ENCODE data around the gene DPYSL4. TPM values are rescaled to one million over a fixed set of nuclear protein-coding genes. Genes with fewer than 3 reads are reported as not detected.
A peak's percentile ranks its signal among the peaks of the same experiment; 100 is the strongest.

Gene DPYSL4
- total and polyA plus RNA-seq, 3 donors from 2014 or later = 11.7 to 21.0 (median 13.9) TPM

GRCh38 chr10:132248455-132249225 is 61.9 kb downstream of the DPYSL4 start:
- WGBS, 2 donors = 43 to 51% methylated on average over 10 to 33 of the region's 38 CpGs
- no peaks in the 10 kb centered on the region for H3K36me3 ChIP-seq (ENCODE audit: low read depth, missing control alignments)
- H3K4me1 ChIP-seq = no peaks in the 10 kb centered on the region
- H3K27ac ChIP-seq = no peak overlapping the region
- peak; percentile 75 for DNase-seq
- intact Hi-C loops (cut with DNase I; ENCODE audit: low total_unique reads) = no loop called here
- TF ChIP-seq, protein P1, sequence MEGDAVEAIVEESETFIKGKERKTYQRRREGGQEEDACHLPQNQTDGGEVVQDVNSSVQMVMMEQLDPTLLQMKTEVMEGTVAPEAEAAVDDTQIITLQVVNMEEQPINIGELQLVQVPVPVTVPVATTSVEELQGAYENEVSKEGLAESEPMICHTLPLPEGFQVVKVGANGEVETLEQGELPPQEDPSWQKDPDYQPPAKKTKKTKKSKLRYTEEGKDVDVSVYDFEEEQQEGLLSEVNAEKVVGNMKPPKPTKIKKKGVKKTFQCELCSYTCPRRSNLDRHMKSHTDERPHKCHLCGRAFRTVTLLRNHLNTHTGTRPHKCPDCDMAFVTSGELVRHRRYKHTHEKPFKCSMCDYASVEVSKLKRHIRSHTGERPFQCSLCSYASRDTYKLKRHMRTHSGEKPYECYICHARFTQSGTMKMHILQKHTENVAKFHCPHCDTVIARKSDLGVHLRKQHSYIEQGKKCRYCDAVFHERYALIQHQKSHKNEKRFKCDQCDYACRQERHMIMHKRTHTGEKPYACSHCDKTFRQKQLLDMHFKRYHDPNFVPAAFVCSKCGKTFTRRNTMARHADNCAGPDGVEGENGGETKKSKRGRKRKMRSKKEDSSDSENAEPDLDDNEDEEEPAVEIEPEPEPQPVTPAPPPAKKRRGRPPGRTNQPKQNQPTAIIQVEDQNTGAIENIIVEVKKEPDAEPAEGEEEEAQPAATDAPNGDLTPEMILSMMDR (IDR thresholded peaks at IDR 0.05) = no peak
- TF ChIP-seq POLR2A (IDR thresholded peaks at IDR 0.05) = no peak
- H3K9me3 ChIP-seq = no peaks in the 10 kb centered on the region
- peak overlapping the region in 1 of 2 donors; percentile 35 for H3K4me3 ChIP-seq
- H3K27me3 ChIP-seq = no peaks in the 10 kb centered on the region

GRCh38 chr10:132249226-132249724 is 62.5 kb downstream of the DPYSL4 start:
- 89% methylated on average over 11 of the region's 11 CpGs; no CpG with 5 or more reads in 1 of the 2 donors for WGBS, 2 donors
- no peaks in the 10 kb centered on the region for H3K4me1 ChIP-seq
- no peaks in the 10 kb centered on the region for H3K9me3 ChIP-seq
- TF ChIP-seq, protein P1 (IDR thresholded peaks at IDR 0.05) = no peak
- no peak for TF ChIP-seq POLR2A (IDR thresholded peaks at IDR 0.05)
- intact Hi-C loops (cut with DNase I; ENCODE audit: low total_unique reads) = no loop called here
- no peak for DNase-seq
- no peaks in the 10 kb centered on the region for H3K36me3 ChIP-seq (ENCODE audit: low read depth, missing control alignments)
- no peaks in the 10 kb centered on the region for H3K27me3 ChIP-seq
- H3K4me3 ChIP-seq = no peak overlapping the region
- H3K27ac ChIP-seq = no peak overlapping the region

- Histone ChIP-seq H3K27ac (no peak overlapping the region), H3K4me1 (no peaks in the 10 kb centered on the region), H3K36me3 (ENCODE audit: low read depth, missing control alignments) (no peaks in the 10 kb centered on the region), H3K27me3 (no peaks in the 10 kb centered on the region), H3K9me3 (no peaks in the 10 kb centered on the region), H3K4me3 (no peak overlapping the region)
- TF ChIP-seq POLR2A (IDR thresholded peaks at IDR 0.05) = no peak
- TF ChIP-seq, protein P1 (IDR thresholded peaks at IDR 0.05) = no peak
- no peak for DNase-seq
- 91 to 100% methylated on average over 1 to 17 of the region's 17 CpGs for WGBS, 2 donors
- intact Hi-C loops (cut with DNase I; ENCODE audit: low total_unique reads) = no loop called here
These were observed 63.2 kb downstream of the DPYSL4 start for GRCh38 chr10:132249824-132250375.

DNA sequence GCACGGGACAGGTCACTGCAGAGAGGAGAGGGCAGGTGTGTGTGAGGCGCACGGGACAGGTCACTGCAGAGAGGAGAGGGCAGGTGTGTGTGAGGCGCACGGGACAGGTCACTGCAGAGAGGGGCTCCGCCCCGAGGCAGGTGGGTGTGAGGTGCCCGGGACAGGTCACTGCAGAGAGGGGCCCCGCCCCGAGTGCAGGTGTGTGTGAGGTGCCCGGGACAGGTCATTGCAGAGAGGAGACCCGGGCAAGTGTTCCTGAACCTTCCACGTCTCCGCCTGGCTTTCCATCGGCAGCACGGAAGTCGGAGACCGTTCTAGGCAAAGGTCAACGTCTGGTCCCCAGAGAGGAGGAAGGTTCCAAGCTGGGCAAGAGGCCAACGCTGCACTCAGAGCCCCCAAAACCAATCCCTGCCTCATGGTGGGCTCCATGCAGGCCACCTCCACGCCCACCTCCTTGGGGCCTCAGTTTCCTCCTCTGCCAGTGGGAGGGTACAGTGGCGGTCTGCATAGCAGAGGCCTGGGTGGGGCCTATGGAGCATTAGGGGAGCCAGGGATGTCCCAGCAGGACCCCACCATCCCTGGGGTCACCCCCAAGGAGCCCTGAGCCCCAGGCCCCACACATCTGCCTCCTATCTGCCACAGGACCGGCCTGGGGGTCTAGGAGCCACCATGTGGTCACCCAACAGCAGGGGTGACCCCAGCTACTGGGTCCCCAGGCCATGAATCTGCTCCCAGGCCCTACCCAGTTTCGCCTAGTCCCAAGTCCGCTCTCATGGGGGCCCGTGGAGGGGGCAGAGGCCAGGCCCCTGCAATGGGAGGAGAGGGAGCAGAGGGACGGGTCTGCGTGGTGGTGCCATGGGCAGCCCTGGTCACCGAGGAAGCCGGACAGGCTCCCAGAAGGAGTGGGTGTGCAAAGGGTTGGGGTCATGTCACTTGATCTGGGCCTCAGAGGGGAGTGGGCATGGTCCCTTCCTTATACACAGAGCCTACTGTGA is 64.0 kb downstream of the DPYSL4 start:
- 91 to 98% methylated on average over 9 to 29 of the region's 30 CpGs for WGBS, 2 donors
- no peak for DNase-seq
- Histone ChIP-seq H3K9me3 (no peaks in the 10 kb centered on the region), H3K27me3 (no peaks in the 10 kb centered on the region), H3K4me1 (no peaks in the 10 kb centered on the region), H3K36me3 (ENCODE audit: low read depth, missing control alignments) (no peaks in the 10 kb centered on the region), H3K4me3 (no peak overlapping the region), H3K27ac (no peak overlapping the region)
- TF ChIP-seq, protein P1 (IDR thresholded peaks at IDR 0.05) = no peak
- no peak for TF ChIP-seq POLR2A (IDR thresholded peaks at IDR 0.05)
- intact Hi-C loops (cut with DNase I; ENCODE audit: low total_unique reads) = no loop called here

Measured in testis (tissue), 3 donors.